PC-9 (cell line): Measurements from ENCODE around the gene LRRC47. TPM values are rescaled to one million over a fixed set of nuclear protein-coding genes. Genes with fewer than 3 reads are reported as not detected.

Source experiments
- BruUV-seq: library from RNA; stranded (reverse); fragments of 400-500 nt; replicated peaks from 2 replicates; lab custom pipeline; 2021; lab: Mats Ljungman, UMichigan
- CTCF ChIA-PET: fragments of 300-600 bp; sonication (Branson Sonifier 250); formaldehyde crosslinking; loops from one replicate; lab custom pipeline; 2022; ENCODE audit warnings: antibody characterized with exemption; lab: Charles Lee
- POLR2A ChIA-PET: fragments of 300-600 bp; sonication (Branson Sonifier 250); formaldehyde crosslinking; loops from one replicate; lab custom pipeline; 2022; ENCODE audit warnings: antibody characterized with exemption; ENCODE audit not compliant: unreplicated experiment; lab: Charles Lee
- DNase-seq, 2 experiments: peaks; one replicate each; pipeline versions ENCODE4 v3.0.0 to v3.0.0-alpha.2; 2015 to 2022; ENCODE audit warnings: mixed read lengths in 1 of 2
- H2AFZ ChIP-seq: fragments of 200-600 bp; sonication (generic); 2 replicates; pipeline ENCODE4 v1.8.1; 2017; ENCODE audit warnings: antibody characterized with exemption
- H3F3A ChIP-seq: fragments of 200-600 bp; sonication (generic); 2 replicates; pipeline ENCODE4 v1.8.1; 2017; ENCODE audit warnings: antibody characterized with exemption, mild to moderate bottlenecking, low read depth; ENCODE audit not compliant: insufficient read depth
- H3K27ac ChIP-seq: fragments of 200-600 bp; sonication (generic); 2 replicates; pipeline ENCODE4 v1.6.1; 2016; ENCODE audit warnings: mixed run types
- H3K27me3 ChIP-seq: fragments of 200-600 bp; sonication (generic); 2 replicates; pipeline ENCODE4 v1.6.1; 2016; ENCODE audit warnings: low read depth, mixed run types; ENCODE audit not compliant: insufficient read depth
- H3K36me3 ChIP-seq: fragments of 200-600 bp; sonication (generic); 2 replicates; pipeline ENCODE4 v1.6.1; 2016; ENCODE audit warnings: low read depth, mixed run types
- H3K4me1 ChIP-seq: fragments of 200-600 bp; sonication (generic); replicated peaks from 2 replicates; pipeline ENCODE4 v1.6.1; 2016; ENCODE audit warnings: mixed run types; ENCODE audit not compliant: insufficient read depth
- H3K4me2 ChIP-seq: fragments of 200-600 bp; sonication (generic); 2 replicates; pipeline ENCODE4 v1.6.1; 2017; ENCODE audit warnings: mixed run types
- H3K4me3 ChIP-seq: fragments of 200-600 bp; sonication (generic); 2 replicates; pipeline ENCODE4 v1.6.1; 2016; ENCODE audit warnings: mixed run types
- H3K79me2 ChIP-seq: fragments of 200-600 bp; sonication (generic); 2 replicates; pipeline ENCODE4 v1.6.1; 2017; ENCODE audit warnings: low read depth, mixed run types
- H3K9me2 ChIP-seq: fragments of 200-600 bp; sonication (generic); 2 replicates; pipeline ENCODE4 v1.8.1; 2017; ENCODE audit warnings: mild to moderate bottlenecking; ENCODE audit not compliant: insufficient read depth
- H3K9me3 ChIP-seq: fragments of 200-600 bp; sonication (generic); 2 replicates; pipeline ENCODE4 v1.8.1; 2016; ENCODE audit warnings: low read depth; ENCODE audit not compliant: insufficient read depth
- H4K20me1 ChIP-seq: fragments of 200-600 bp; sonication (generic); 2 replicates; pipeline ENCODE4 v1.8.1; 2017; ENCODE audit not compliant: insufficient read depth
- EZH2 ChIP-seq: fragments of 200-600 bp; sonication (generic); IDR thresholded peaks from 2 replicates; pipeline ENCODE4 v1.8.0; 2017; ENCODE audit warnings: antibody characterized with exemption, low read depth
- intact Hi-C: fragments of 100-400 bp; cut with micrococcal nuclease; formaldehyde crosslinking; loops from one replicate; pipeline ENCODE4 v1.10.0; 2022; ENCODE audit not compliant: unreplicated experiment
- total RNA-seq: library from RNA; stranded (reverse); gene quantifications from 2 replicates; pipeline ENCODE4 v1.2.3, GENCODE V29; 2021
- TF ChIP-seq, protein P1 (sequence below): fragments of 200-600 bp; sonication (generic); conservative IDR thresholded peaks from 2 replicates; pipeline ENCODE4 v1.6.1; 2017; ENCODE audit warnings: mixed run types, antibody characterized with exemption, mild to moderate bottlenecking, moderate library complexity

The LRRC47 gene
- total RNA-seq, 1 experiment from 2014 or later, result 34.2 TPM

DNA sequence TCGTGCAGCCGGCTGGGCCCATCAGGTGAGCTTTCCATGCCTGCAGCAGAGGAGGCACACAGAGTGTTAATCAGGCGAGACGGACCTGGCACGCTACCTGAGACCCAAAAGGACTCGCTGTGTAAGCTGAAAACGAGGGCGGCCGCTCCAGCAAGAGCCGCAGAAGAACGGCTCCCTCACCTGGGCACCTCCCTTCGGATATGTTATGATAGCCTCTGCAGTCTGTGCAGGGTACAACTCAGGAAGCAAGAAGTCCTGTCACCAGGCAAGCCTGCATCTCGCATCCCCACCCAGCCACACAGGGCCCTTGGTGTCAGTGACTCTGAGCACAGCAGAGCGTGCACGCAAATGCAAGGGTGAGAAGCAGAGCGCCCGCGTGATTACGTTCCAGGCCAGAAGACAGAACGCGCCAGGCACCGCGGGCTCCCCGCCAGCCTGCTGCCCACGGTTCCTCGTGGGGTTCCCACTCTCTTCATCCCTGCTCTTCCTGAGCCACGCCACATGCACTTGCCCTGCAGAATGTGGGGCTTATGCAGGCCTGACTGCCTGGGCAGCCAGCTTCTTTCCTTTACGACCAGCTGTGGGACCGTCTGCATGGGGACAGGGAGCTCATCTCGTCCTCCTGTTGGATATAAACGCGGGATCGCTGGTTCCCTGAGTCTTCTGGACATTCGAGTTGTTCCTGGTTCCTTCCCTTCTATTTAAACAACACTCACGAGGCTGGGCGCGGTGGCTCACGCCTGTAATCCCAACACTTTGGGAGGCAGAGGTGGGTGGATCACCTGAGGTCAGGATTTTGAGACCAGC, 20.2 kb upstream of the LRRC47 start:
- H3K27ac ChIP-seq, result no peak overlapping the region
- no peak for DNase-seq
- BruUV-seq, result no TSS peak
- H3K4me3 ChIP-seq, result no peak overlapping the region
- no peaks in the 10 kb centered on the region for H3K27me3 ChIP-seq
- H3K9me2 ChIP-seq, result no peaks in the 10 kb centered on the region
- no peak overlapping the region for H3K4me2 ChIP-seq
- ChIA-PET POLR2A (no interaction called here), CTCF (no interaction called here)
- H3F3A ChIP-seq, result peaks cover 4% of the 10 kb centered on the region; the same call in 1 of the 2 replicates
- no peak for TF ChIP-seq EZH2
- TF ChIP-seq, protein P1, sequence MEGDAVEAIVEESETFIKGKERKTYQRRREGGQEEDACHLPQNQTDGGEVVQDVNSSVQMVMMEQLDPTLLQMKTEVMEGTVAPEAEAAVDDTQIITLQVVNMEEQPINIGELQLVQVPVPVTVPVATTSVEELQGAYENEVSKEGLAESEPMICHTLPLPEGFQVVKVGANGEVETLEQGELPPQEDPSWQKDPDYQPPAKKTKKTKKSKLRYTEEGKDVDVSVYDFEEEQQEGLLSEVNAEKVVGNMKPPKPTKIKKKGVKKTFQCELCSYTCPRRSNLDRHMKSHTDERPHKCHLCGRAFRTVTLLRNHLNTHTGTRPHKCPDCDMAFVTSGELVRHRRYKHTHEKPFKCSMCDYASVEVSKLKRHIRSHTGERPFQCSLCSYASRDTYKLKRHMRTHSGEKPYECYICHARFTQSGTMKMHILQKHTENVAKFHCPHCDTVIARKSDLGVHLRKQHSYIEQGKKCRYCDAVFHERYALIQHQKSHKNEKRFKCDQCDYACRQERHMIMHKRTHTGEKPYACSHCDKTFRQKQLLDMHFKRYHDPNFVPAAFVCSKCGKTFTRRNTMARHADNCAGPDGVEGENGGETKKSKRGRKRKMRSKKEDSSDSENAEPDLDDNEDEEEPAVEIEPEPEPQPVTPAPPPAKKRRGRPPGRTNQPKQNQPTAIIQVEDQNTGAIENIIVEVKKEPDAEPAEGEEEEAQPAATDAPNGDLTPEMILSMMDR, result no peak
- no peaks in the 10 kb centered on the region for H3K9me3 ChIP-seq
- H2AFZ ChIP-seq, result no peak overlapping the region
- no peaks in the 10 kb centered on the region for H3K4me1 ChIP-seq
- H3K79me2 ChIP-seq, result no peaks in the 10 kb centered on the region
- H3K36me3 ChIP-seq, result no peaks in the 10 kb centered on the region
- intact Hi-C loops, result no loop called here
- no peaks in the 10 kb centered on the region for H4K20me1 ChIP-seq

DNA sequence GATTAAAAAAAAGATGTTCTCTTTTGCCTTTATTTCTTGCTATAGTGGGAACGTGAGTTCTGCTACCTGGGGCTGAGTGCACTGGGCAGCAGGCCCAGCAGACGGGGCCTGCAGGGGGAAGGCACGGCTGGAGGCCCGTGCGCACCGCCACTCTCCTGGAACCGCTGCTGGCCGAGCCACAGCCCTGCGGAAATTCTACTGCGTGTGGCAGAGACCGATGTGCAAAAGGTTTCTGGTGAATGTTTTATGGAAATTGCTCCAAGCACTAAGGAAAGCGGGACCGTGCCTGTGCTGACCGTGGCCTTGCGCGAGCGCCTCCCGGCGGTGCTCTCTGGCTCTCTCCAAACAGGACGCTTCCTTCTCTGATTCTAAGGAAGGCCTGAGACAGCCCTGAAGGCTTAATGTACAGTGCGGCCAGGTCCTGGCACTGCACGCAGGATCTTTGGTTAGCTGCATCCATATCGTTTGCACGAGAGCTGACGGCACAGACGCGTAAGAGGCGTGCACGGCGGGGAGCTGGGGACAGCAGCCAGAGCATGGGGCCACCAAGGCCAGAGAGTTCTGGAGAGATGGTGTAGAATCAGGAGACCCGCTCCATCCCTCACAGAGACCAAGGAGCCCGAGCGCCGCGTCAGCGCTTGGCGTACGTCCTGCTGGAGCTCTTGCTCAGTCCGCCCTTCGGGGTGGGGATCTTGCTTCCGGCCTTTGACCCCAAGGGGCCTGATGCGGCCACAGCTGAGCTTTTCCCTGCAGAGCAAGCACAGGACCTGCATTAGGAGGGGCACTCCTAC, 18.7 kb upstream of the LRRC47 start:
- CTCF ChIA-PET, result interaction anchor here (0.5 kb wide), 1 partner anchor 1237 kb away, joined by 3 read pairs; no protein-coding TSS in a partner anchor
- no TSS peak for BruUV-seq
- H3F3A ChIP-seq, result peaks cover 9% of the 10 kb centered on the region; the same call in 1 of the 2 replicates

DNA sequence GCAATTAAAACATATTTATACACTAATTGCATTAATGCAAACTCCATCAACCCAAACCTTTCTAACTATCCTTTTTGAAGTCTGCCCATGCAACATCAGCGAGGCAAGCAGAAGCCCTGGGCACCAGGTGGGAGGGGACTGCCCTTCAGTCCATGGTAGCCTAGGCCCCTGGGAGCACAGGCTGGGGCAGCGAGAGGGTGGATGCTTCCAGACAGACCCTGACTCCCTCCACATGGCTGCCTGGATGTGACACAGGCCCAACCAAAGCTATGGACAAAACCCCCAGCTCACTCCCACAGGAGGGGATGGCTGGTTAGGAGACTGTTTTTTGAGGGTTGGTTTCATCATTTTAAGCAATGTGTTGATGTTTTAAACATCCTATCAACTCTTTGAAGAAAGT, 17.8 kb upstream of the LRRC47 start:
- intact Hi-C loops, result no loop called here
- no peaks in the 10 kb centered on the region for H3K9me2 ChIP-seq
- no peaks in the 10 kb centered on the region for H3K4me1 ChIP-seq
- H3K9me3 ChIP-seq, result no peaks in the 10 kb centered on the region
- no peak overlapping the region for H3K4me3 ChIP-seq
- no TSS peak for BruUV-seq
- no peak for DNase-seq
- H3K79me2 ChIP-seq, result no peaks in the 10 kb centered on the region
- no peak overlapping the region for H2AFZ ChIP-seq
- H4K20me1 ChIP-seq, result no peaks in the 10 kb centered on the region
- H3K4me2 ChIP-seq, result no peak overlapping the region
- H3F3A ChIP-seq, result peaks cover 14% of the 10 kb centered on the region; the same call in 1 of the 2 replicates
- H3K27ac ChIP-seq, result no peak overlapping the region
- no peaks in the 10 kb centered on the region for H3K36me3 ChIP-seq
- ChIA-PET CTCF (no interaction called here), POLR2A (no interaction called here)
- no peaks in the 10 kb centered on the region for H3K27me3 ChIP-seq
- TF ChIP-seq EZH2, result no peak
- TF ChIP-seq, protein P1, result no peak

More for the DNA sequence above, 18.7 kb upstream of the LRRC47 start:
- H3K79me2 ChIP-seq, result no peaks in the 10 kb centered on the region
- no peaks in the 10 kb centered on the region for H3K9me2 ChIP-seq
- H3K27me3 ChIP-seq, result no peaks in the 10 kb centered on the region
- no peak overlapping the region for H3K4me3 ChIP-seq
- no peak for DNase-seq
- no peaks in the 10 kb centered on the region for H3K4me1 ChIP-seq
- no peak overlapping the region for H3K4me2 ChIP-seq
- TF ChIP-seq, protein P1, result no peak
- TF ChIP-seq EZH2, result no peak
- no peaks in the 10 kb centered on the region for H4K20me1 ChIP-seq
- no peaks in the 10 kb centered on the region for H3K9me3 ChIP-seq
- H3K36me3 ChIP-seq, result no peaks in the 10 kb centered on the region
- POLR2A ChIA-PET, result no interaction called here
- H3K27ac ChIP-seq, result no peak overlapping the region
- intact Hi-C loops, result no loop called here
- no peak overlapping the region for H2AFZ ChIP-seq
